Peyer's patch (tissue), 4 donors: ENCODE data around the gene FAM200B. TPM values are rescaled to one million over a fixed set of nuclear protein-coding genes. Genes with fewer than 3 reads are reported as not detected.

ENCODE experiments used
- DNase-seq, 3 donors: peaks; one replicate each; pipeline ENCODE4 v3.0.0-alpha.2; 2017 to 2019
- H3K27ac ChIP-seq, 4 donors: fragments of 200-600 bp; sonication (generic); one replicate each; pipeline ENCODE4 v1.5.1; 2016 to 2019
- H3K27me3 ChIP-seq, 2 donors: fragments of 200-600 bp; sonication (generic); one replicate each; pipeline ENCODE4 v1.5.1; 2019
- H3K36me3 ChIP-seq, 3 donors: fragments of 200-600 bp; sonication (generic); one replicate each; pipeline ENCODE4 v1.5.1; 2016 to 2019
- H3K4me1 ChIP-seq, 4 donors: fragments of 200-600 bp; sonication (generic); one replicate each; pipeline ENCODE4 v1.5.1; 2016 to 2019
- H3K4me3 ChIP-seq, 4 donors: fragments of 200-600 bp; sonication (generic); 1 replicate in 3 of 4; 2 replicates in 1 of 4; pipeline ENCODE4 v1.5.1; 2016 to 2019; ENCODE audit warnings: mild to moderate bottlenecking in 1 of 4
- H3K9me3 ChIP-seq, 4 donors: fragments of 200-600 bp; sonication (generic); one replicate each; pipeline ENCODE4 v1.5.1; 2016 to 2019; ENCODE audit warnings: mild to moderate bottlenecking in 1 of 4
- POLR2A ChIP-seq, 2 donors: fragments of 450-650 bp; IDR thresholded peaks; one replicate each; pipeline ENCODE4 v1.5.1; 2017; ENCODE audit warnings: antibody characterized with exemption in 2 of 2, mild to moderate bottlenecking in 2 of 2, moderate library complexity in 2 of 2
- total RNA-seq, 4 donors: library from RNA; depleted of rRNA; stranded (reverse); fragments of >200 nt; gene quantifications; one replicate each; pipeline ENCODE4 v1.1.0, GENCODE V29; 2016
- TF ChIP-seq, protein P1 (sequence below), 6 experiments: fragments of 450-650 bp in 4 of 6; fragments of 200-600 bp in 2 of 6; sonication (generic) in 1 of 6; IDR thresholded peaks; one replicate each; pipeline ENCODE4 v1.5.1; 2017 to 2019; ENCODE audit warnings: antibody characterized with exemption in 6 of 6, mild to moderate bottlenecking in 3 of 6, moderate library complexity in 1 of 6

The FAM200B gene
- total RNA-seq, 4 donors from 2014 or later: 15.1 to 59.4 (median 33.9) TPM

DNA sequence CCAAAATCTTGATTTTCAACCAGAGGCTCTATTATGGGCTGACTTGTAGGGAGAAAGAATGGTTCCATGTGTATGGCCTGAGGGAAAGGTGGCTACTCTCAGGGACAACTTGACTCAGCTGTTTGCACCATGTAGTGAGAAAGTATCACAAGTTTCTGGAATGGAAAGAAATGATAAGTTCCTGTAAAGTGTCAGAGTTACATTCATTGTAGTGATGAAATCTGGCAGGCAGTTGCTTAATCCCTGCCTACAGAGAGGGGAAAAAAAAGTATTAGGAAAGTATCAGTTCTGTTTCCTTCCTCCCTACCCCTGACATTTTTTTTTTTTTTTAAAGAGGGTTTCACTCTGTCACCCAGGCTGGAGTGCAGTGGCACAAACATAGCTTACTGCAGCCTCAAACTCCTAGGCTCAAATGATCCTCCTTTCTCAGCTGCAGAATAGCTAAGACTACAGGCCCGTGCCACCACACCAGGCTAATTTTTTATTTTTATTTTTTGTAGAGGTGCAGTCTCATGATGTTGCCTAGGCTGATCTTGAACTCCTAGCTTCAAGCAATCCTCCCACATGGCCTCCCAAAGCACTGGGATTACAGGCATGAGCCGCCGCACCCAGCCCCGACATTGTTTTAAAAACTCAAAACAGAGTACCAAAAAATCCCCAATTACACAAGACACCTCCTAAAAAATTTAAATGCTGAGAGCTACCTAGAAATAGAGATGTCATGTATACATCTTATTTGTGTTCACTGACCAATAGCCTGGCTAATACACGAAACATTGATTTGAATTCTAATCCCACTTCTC, 21.7 kb upstream of the FAM200B start:
- Histone ChIP-seq H3K27ac (no peak overlapping the region), H3K36me3 (no peaks in the 10 kb centered on the region), H3K27me3 (no peaks in the 10 kb centered on the region), H3K4me1 (peaks cover 0 to 8% (median 1%) of the 10 kb centered on the region in 4 donors), H3K9me3 (no peaks in the 10 kb centered on the region), H3K4me3 (no peak overlapping the region)
- no peak for TF ChIP-seq POLR2A (IDR thresholded peaks at IDR 0.05)
- TF ChIP-seq, protein P1, sequence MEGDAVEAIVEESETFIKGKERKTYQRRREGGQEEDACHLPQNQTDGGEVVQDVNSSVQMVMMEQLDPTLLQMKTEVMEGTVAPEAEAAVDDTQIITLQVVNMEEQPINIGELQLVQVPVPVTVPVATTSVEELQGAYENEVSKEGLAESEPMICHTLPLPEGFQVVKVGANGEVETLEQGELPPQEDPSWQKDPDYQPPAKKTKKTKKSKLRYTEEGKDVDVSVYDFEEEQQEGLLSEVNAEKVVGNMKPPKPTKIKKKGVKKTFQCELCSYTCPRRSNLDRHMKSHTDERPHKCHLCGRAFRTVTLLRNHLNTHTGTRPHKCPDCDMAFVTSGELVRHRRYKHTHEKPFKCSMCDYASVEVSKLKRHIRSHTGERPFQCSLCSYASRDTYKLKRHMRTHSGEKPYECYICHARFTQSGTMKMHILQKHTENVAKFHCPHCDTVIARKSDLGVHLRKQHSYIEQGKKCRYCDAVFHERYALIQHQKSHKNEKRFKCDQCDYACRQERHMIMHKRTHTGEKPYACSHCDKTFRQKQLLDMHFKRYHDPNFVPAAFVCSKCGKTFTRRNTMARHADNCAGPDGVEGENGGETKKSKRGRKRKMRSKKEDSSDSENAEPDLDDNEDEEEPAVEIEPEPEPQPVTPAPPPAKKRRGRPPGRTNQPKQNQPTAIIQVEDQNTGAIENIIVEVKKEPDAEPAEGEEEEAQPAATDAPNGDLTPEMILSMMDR (IDR thresholded peaks at IDR 0.05): no peak
- no peak for DNase-seq

DNA sequence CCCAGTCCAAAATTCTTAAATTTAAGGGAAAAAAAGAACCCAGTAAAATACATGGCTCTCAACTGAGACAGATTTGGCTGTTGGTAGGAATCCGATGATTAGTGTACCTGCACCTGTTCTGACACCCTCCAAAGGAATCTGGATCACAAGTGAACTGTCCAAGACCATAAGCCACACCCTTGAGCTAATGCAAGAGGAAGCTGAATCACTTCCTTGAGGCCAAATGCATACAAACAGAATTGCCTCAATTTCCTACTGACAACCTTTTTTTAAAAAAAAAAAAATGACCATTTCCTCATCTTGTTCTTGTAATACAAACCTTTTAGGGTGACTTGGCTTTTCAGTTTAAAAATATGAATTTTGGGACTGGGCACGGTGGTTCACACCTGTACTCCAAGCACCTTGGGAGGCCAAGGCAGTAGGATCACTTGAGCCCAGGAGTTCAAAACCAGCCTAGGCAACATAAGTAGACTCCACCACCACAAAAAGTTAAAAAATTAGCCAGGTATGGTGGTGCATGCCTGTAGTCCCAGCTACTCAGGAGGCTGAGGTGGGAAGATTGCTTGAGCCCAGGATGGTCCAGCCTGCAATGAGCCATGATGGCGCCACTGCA, 15.8 kb upstream of the FAM200B start:
- TF ChIP-seq POLR2A (IDR thresholded peaks at IDR 0.05): no peak
- TF ChIP-seq, protein P1 (IDR thresholded peaks at IDR 0.05): no peak
- peak overlapping the region in 3 of 4 donors; percentile 8 to 40 (median 16) for H3K27ac ChIP-seq
- no peak overlapping the region for H3K4me3 ChIP-seq
- no peaks in the 10 kb centered on the region for H3K36me3 ChIP-seq
- no peaks in the 10 kb centered on the region for H3K27me3 ChIP-seq
- peak in 1 of 3 donors; percentile 59 for DNase-seq
- no peaks in the 10 kb centered on the region for H3K4me1 ChIP-seq
- no peaks in the 10 kb centered on the region for H3K9me3 ChIP-seq

DNA sequence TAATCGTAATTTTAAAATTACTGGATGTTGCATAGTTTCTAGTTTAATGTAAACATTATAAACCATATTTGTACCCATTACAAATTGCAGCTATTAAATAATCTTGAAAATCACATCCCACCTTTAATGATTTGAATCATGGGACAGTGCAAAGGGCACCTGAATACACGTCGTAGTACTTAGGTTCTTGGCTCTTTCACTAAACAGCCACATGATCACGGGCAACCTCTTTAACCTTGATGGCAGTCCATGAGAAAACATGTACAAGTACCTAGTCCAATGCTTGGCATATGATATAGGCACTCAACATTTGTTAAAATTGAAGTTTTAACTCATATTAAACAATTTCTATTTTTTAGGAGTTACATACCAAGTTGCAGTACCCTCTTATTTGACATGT, 14.6 kb upstream of the FAM200B start:
- no peak for DNase-seq
- Histone ChIP-seq H3K9me3 (no peaks in the 10 kb centered on the region), H3K27ac (no peak overlapping the region), H3K4me1 (no peaks in the 10 kb centered on the region), H3K4me3 (no peak overlapping the region), H3K36me3 (no peaks in the 10 kb centered on the region), H3K27me3 (no peaks in the 10 kb centered on the region)
- TF ChIP-seq POLR2A (IDR thresholded peaks at IDR 0.05): no peak
- TF ChIP-seq, protein P1 (IDR thresholded peaks at IDR 0.05): no peak

DNA sequence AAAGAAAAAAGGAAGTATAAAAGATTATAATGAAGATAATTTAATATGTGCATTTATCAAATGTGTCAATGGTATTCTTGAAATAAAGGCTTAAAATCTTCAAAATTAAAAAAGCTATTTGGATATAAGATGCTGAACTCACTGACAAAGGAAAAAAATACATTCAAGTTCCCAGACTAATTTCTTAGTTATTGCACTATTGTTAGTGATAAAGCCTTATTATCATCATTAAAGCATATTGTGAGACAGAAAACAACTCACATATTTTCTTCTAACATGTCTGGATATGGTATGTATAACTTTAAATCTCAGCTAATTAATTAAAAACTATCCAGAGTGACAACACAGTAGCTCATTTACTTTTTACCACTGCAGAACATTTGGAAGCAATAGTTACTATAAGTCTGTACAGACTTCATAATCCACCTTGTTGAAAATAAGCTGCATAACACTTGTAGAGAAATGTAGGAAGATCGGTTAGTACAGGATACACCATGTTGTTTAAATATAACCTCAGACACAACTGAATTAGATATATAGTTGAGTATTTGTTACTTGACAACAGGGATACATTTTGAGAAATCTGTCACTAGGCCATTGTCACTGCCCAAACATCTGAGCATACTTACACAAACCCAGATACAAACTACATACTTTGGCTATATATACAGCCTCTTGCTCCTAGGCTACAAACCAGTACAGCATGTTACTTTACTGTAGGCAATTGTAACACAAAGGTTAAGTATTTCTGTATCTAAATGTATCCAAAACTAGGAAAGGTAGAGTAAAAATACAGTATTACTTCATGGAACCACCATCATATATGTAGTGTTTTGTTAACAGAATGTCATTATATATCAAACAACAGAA, 12.8 kb upstream of the FAM200B start:
- Histone ChIP-seq H3K4me3 (no peak overlapping the region), H3K9me3 (no peaks in the 10 kb centered on the region), H3K4me1 (no peaks in the 10 kb centered on the region), H3K27ac (no peak overlapping the region), H3K27me3 (no peaks in the 10 kb centered on the region), H3K36me3 (no peaks in the 10 kb centered on the region)
- DNase-seq: no peak
- no peak for TF ChIP-seq POLR2A (IDR thresholded peaks at IDR 0.05)
- TF ChIP-seq, protein P1 (IDR thresholded peaks at IDR 0.05): no peak

DNA sequence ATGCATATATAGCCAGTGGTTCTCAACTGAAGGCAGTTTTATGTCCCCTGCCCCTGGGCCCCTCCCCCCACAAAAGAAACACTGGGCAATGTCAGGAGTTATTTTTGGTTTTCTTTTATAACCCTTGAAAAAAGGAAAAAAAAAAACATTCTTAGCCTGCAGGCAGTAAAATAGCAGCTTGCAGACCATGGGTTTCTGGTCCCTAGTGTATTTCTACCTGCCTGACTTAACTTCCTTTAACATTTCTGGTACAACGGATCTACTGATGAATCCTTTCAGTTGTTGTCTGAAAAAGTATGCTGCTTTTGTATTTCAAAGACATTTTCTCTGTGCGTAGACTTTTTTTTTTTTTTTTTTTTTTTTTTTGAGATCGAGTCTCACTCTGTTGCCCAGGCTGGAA, 11.1 kb upstream of the FAM200B start:
- TF ChIP-seq, protein P1 (IDR thresholded peaks at IDR 0.05): no peak
- no peak for TF ChIP-seq POLR2A (IDR thresholded peaks at IDR 0.05)
- H3K36me3 ChIP-seq: no peaks in the 10 kb centered on the region
- H3K4me3 ChIP-seq: no peak overlapping the region
- H3K27ac ChIP-seq: no peak overlapping the region
- H3K4me1 ChIP-seq: no peaks in the 10 kb centered on the region
- no peak for DNase-seq
- H3K27me3 ChIP-seq: no peaks in the 10 kb centered on the region
- no peaks in the 10 kb centered on the region for H3K9me3 ChIP-seq
